ENCODE results near the gene ZNF710.

ZNF710 gene

GRCh38 chr15:90078965-90079364 is 77.8 kb downstream of the ZNF710 start:
- DNase-seq (ENCODE audit: low read depth in 4 of 4, low spot score in 1 of 4) = no peak

GRCh38 chr15:90079619-90080457 is 78.7 kb downstream of the ZNF710 start:
- DNase-seq (ENCODE audit: low read depth in 4 of 4, low spot score in 1 of 4) = no peak

- DNase-seq (ENCODE audit: low read depth in 4 of 4, low spot score in 1 of 4) = no peak
Observed at GRCh38 chr15:90080458-90080755, 79.3 kb downstream of the ZNF710 start.

- no peak for DNase-seq (ENCODE audit: low read depth in 4 of 4, low spot score in 1 of 4)
Observed at GRCh38 chr15:90080818-90081393, 79.8 kb downstream of the ZNF710 start.

- DNase-seq (ENCODE audit: low read depth in 4 of 4, low spot score in 1 of 4) = no peak
Observed at GRCh38 chr15:90082140-90082715, 81.1 kb downstream of the ZNF710 start.

- DNase-seq (ENCODE audit: low read depth in 4 of 4, low spot score in 1 of 4) = no peak
Observed at GRCh38 chr15:90083419-90083818, 82.3 kb downstream of the ZNF710 start.

- no peak for DNase-seq (ENCODE audit: low read depth in 4 of 4, low spot score in 1 of 4)
Observed at GRCh38 chr15:90083954-90084607, 83.0 kb downstream of the ZNF710 start.

- DNase-seq (ENCODE audit: low read depth in 4 of 4, low spot score in 1 of 4) = no peak
Observed at GRCh38 chr15:90084876-90085423, 83.8 kb downstream of the ZNF710 start.

- no peak for DNase-seq (ENCODE audit: low read depth in 4 of 4, low spot score in 1 of 4)
Observed at GRCh38 chr15:90085565-90085964, 84.4 kb downstream of the ZNF710 start.

- DNase-seq (ENCODE audit: low read depth in 4 of 4, low spot score in 1 of 4) = no peak
Observed at GRCh38 chr15:90086868-90087268, 85.7 kb downstream of the ZNF710 start.

GRCh38 chr15:90087454-90088154 is 86.5 kb downstream of the ZNF710 start:
- no peak for DNase-seq (ENCODE audit: low read depth in 4 of 4, low spot score in 1 of 4)

GRCh38 chr15:90090226-90090848 is 89.2 kb downstream of the ZNF710 start:
- no peak for DNase-seq (ENCODE audit: low read depth in 4 of 4, low spot score in 1 of 4)

- no peak for DNase-seq (ENCODE audit: low read depth in 4 of 4, low spot score in 1 of 4)
Observed at GRCh38 chr15:90091156-90091931, 90.2 kb downstream of the ZNF710 start.

GRCh38 chr15:90095521-90095959 is 94.4 kb downstream of the ZNF710 start:
- DNase-seq (ENCODE audit: low read depth in 4 of 4, low spot score in 1 of 4) = no peak

GRCh38 chr15:90097475-90097874 is 96.4 kb downstream of the ZNF710 start:
- DNase-seq (ENCODE audit: low read depth in 4 of 4, low spot score in 1 of 4) = peak in 1 of 4 experiments; percentile 54

GRCh38 chr15:90099072-90099867 is 98.1 kb downstream of the ZNF710 start:
- no peak for DNase-seq (ENCODE audit: low read depth in 4 of 4, low spot score in 1 of 4)

GRCh38 chr15:90099868-90100831 is 99.0 kb downstream of the ZNF710 start:
- no peak for DNase-seq (ENCODE audit: low read depth in 4 of 4, low spot score in 1 of 4)
